Measurements from ENCODE around the gene FOXN4. TPM values are rescaled to one million over a fixed set of nuclear protein-coding genes. Genes with fewer than 3 reads are reported as not detected.
"Not testable (repeated sequence)": the region's sequence is repeated elsewhere in the genome, so short reads cannot be mapped to it uniquely, and the experiment has no call there.

The FOXN4 gene
- total and polyA plus RNA-seq, 4 donors, result 0.04 to 0.26 (median 0.15) TPM

- no peak overlapping the region for H3K27ac ChIP-seq (ENCODE audit: low read depth in 1 of 2, low read length in 1 of 2)
- ATAC-seq (ENCODE audit: insufficient read depth, low FRiP score) (no peak), DNase-seq (no peak)
- 77 to 90% methylated on average over 3 of the region's 3 CpGs for WGBS, 2 donors
- H3K27me3 ChIP-seq (ENCODE audit: control insufficient read depth in 3 of 3, insufficient read depth in 3 of 3, low read length in 2 of 3), result peaks cover 3 to 4% (median 3%) of the 10 kb centered on the region in 3 donors
- H3K36me3 ChIP-seq (ENCODE audit: control insufficient read depth in 4 of 4, insufficient read depth in 4 of 4, low read length in 4 of 4), result no peaks in the 10 kb centered on the region
- no peak for TF ChIP-seq CTCF (IDR thresholded peaks at IDR 0.05; ENCODE audit: control extremely low read depth, extremely low read depth)
- no peak overlapping the region for H3K9ac ChIP-seq (ENCODE audit: insufficient read depth in 1 of 2, low read length in 2 of 2)
- H3K9me3 ChIP-seq (ENCODE audit: control insufficient read depth in 4 of 4, insufficient read depth in 3 of 4, low read length in 3 of 4), result peaks cover 0 to 2% (median 0%) of the 10 kb centered on the region in 4 donors
- peaks cover 0 to 15% (median 0%) of the 10 kb centered on the region in 5 donors for H3K4me1 ChIP-seq (ENCODE audit: control insufficient read depth in 5 of 5, insufficient read depth in 5 of 5, low read length in 5 of 5)
- no peak overlapping the region for H3K4me3 ChIP-seq
Measured at GRCh38 chr12:109329003-109329402, 19.9 kb upstream of the FOXN4 start.

GRCh38 chr12:109321294-109321693, 12.2 kb upstream of the FOXN4 start:
- ATAC-seq (ENCODE audit: insufficient read depth, low FRiP score); H3K9me3 ChIP-seq (ENCODE audit: control insufficient read depth in 4 of 4, insufficient read depth in 3 of 4, low read length in 3 of 4); DNase-seq; H3K36me3 ChIP-seq (ENCODE audit: control insufficient read depth in 4 of 4, insufficient read depth in 4 of 4, low read length in 4 of 4); H3K9ac ChIP-seq (ENCODE audit: insufficient read depth in 1 of 2, low read length in 2 of 2); H3K27ac ChIP-seq (ENCODE audit: low read depth in 1 of 2, low read length in 1 of 2); H3K4me1 ChIP-seq (ENCODE audit: control insufficient read depth in 5 of 5, insufficient read depth in 5 of 5, low read length in 5 of 5); H3K4me3 ChIP-seq: not testable (repeated sequence)
- 89 to 93% methylated on average over 8 of the region's 8 CpGs for WGBS, 2 donors
- H3K27me3 ChIP-seq (ENCODE audit: control insufficient read depth in 3 of 3, insufficient read depth in 3 of 3, low read length in 2 of 3), result peaks cover 4 to 12% (median 10%) of the 10 kb centered on the region in 3 donors

GRCh38 chr12:109310247-109311125, 1.4 kb upstream of the FOXN4 start:
- H3K4me3 ChIP-seq, result no peak overlapping the region
- TF ChIP-seq CTCF (IDR thresholded peaks at IDR 0.05; ENCODE audit: control extremely low read depth, extremely low read depth), result no peak
- no peaks in the 10 kb centered on the region for H3K36me3 ChIP-seq (ENCODE audit: control insufficient read depth in 4 of 4, insufficient read depth in 4 of 4, low read length in 4 of 4)
- no peak overlapping the region for H3K9ac ChIP-seq (ENCODE audit: insufficient read depth in 1 of 2, low read length in 2 of 2)
- no peak for ATAC-seq (ENCODE audit: insufficient read depth, low FRiP score)
- DNase-seq, result no peak
- no peak overlapping the region for H3K27ac ChIP-seq (ENCODE audit: low read depth in 1 of 2, low read length in 1 of 2)
- no peaks in the 10 kb centered on the region for H3K9me3 ChIP-seq (ENCODE audit: control insufficient read depth in 4 of 4, insufficient read depth in 3 of 4, low read length in 3 of 4)
- peaks cover 0 to 60% (median 59%) of the 10 kb centered on the region in 3 donors for H3K27me3 ChIP-seq (ENCODE audit: control insufficient read depth in 3 of 3, insufficient read depth in 3 of 3, low read length in 2 of 3)
- WGBS, 2 donors, result 6 to 7% methylated on average over 33 of the region's 33 CpGs
- peaks cover 0 to 10% (median 5%) of the 10 kb centered on the region in 5 donors for H3K4me1 ChIP-seq (ENCODE audit: control insufficient read depth in 5 of 5, insufficient read depth in 5 of 5, low read length in 5 of 5)

- Histone ChIP-seq H3K4me1 (ENCODE audit: control insufficient read depth in 5 of 5, insufficient read depth in 5 of 5, low read length in 5 of 5) (peaks cover 0 to 10% (median 5%) of the 10 kb centered on the region in 5 donors), H3K9ac (ENCODE audit: insufficient read depth in 1 of 2, low read length in 2 of 2) (no peak overlapping the region), H3K9me3 (ENCODE audit: control insufficient read depth in 4 of 4, insufficient read depth in 3 of 4, low read length in 3 of 4) (no peaks in the 10 kb centered on the region), H3K36me3 (ENCODE audit: control insufficient read depth in 4 of 4, insufficient read depth in 4 of 4, low read length in 4 of 4) (no peaks in the 10 kb centered on the region), H3K27ac (ENCODE audit: low read depth in 1 of 2, low read length in 1 of 2) (no peak overlapping the region), H3K4me3 (peak overlapping the region; percentile 13), H3K27me3 (ENCODE audit: control insufficient read depth in 3 of 3, insufficient read depth in 3 of 3, low read length in 2 of 3) (peaks cover 0 to 63% (median 60%) of the 10 kb centered on the region in 3 donors)
- ATAC-seq (ENCODE audit: insufficient read depth, low FRiP score) (no peak), DNase-seq (peak in 1 of 3 donors; percentile 24)
- 1% methylated on average over 35 to 99 of the region's 99 CpGs for WGBS, 2 donors
- no peak for TF ChIP-seq CTCF (IDR thresholded peaks at IDR 0.05; ENCODE audit: control extremely low read depth, extremely low read depth)
Measured at GRCh38 chr12:109309381-109310246, 530 bp upstream of the FOXN4 start.

Measured in lung (tissue), 12 donors.